ENCODE measurements around the gene SRPK2.

DNA sequence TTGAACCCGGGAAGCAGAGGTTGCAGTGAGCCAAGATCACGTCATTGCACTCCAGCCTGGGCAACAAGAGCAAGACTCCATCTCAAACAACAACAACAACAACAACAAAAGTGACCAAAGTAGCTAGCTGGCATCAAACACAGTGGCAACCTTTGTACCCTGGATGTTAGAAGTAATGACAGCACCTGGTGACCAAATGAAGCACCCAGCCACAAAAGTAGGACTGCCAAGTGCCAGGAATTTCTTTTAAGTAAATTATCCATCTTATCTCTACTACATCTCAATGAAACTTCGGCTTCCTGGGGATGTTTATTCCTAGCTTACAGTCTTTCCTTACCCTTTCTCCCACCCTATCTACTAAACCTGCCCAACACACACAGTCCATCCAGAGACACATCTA lies 18.8 kb downstream of the SRPK2 start:
- TF ChIP-seq, protein P1, sequence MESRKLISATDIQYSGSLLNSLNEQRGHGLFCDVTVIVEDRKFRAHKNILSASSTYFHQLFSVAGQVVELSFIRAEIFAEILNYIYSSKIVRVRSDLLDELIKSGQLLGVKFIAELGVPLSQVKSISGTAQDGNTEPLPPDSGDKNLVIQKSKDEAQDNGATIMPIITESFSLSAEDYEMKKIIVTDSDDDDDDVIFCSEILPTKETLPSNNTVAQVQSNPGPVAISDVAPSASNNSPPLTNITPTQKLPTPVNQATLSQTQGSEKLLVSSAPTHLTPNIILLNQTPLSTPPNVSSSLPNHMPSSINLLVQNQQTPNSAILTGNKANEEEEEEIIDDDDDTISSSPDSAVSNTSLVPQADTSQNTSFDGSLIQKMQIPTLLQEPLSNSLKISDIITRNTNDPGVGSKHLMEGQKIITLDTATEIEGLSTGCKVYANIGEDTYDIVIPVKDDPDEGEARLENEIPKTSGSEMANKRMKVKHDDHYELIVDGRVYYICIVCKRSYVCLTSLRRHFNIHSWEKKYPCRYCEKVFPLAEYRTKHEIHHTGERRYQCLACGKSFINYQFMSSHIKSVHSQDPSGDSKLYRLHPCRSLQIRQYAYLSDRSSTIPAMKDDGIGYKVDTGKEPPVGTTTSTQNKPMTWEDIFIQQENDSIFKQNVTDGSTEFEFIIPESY (IDR thresholded peaks at IDR 0.05), result no peak
- TF ChIP-seq GABPA (IDR thresholded peaks at IDR 0.05 in 1 of 2, conservative IDR thresholded peaks at IDR 0.05 in 1 of 2), result no peak
- TF ChIP-seq, protein P2, sequence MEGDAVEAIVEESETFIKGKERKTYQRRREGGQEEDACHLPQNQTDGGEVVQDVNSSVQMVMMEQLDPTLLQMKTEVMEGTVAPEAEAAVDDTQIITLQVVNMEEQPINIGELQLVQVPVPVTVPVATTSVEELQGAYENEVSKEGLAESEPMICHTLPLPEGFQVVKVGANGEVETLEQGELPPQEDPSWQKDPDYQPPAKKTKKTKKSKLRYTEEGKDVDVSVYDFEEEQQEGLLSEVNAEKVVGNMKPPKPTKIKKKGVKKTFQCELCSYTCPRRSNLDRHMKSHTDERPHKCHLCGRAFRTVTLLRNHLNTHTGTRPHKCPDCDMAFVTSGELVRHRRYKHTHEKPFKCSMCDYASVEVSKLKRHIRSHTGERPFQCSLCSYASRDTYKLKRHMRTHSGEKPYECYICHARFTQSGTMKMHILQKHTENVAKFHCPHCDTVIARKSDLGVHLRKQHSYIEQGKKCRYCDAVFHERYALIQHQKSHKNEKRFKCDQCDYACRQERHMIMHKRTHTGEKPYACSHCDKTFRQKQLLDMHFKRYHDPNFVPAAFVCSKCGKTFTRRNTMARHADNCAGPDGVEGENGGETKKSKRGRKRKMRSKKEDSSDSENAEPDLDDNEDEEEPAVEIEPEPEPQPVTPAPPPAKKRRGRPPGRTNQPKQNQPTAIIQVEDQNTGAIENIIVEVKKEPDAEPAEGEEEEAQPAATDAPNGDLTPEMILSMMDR (IDR thresholded peaks at IDR 0.05; ENCODE audit: low read depth, low read length, missing input control), result no peak
- TF ChIP-seq, protein P3, sequence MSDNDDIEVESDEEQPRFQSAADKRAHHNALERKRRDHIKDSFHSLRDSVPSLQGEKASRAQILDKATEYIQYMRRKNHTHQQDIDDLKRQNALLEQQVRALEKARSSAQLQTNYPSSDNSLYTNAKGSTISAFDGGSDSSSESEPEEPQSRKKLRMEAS (IDR thresholded peaks at IDR 0.05), result no peak
